Suppressor macrophage treated with lipopolysaccharide for 4 hours (primary cell): ENCODE results near the gene RLIM.
"Not testable (repeated sequence)": the region's sequence is repeated elsewhere in the genome, so short reads cannot be mapped to it uniquely, and the experiment has no call there.

ENCODE experiments used
- DNase-seq: peaks from one replicate; pipeline ENCODE4 v3.0.0-alpha.2; 2020

Gene RLIM

GRCh38 chrX:74614093-74614909, at the start of gene RLIM:
Gene RLIM (minus strand): TSS chrX:74614624. CDS start chrX:74595977, 18,647 bp downstream.
- DNase-seq = peak; percentile 96

GRCh38 chrX:74656079-74656745, 41.8 kb upstream of the RLIM start:
- DNase-seq = no peak

GRCh38 chrX:74654953-74655352, 40.5 kb upstream of the RLIM start:
- not testable (repeated sequence) for DNase-seq

GRCh38 chrX:74636749-74637314, 22.4 kb upstream of the RLIM start:
- no peak for DNase-seq

GRCh38 chrX:74613370-74614092, 893 bp downstream of the RLIM start:
- peak; percentile 34 for DNase-seq

GRCh38 chrX:74606799-74607198, 7.6 kb downstream of the RLIM start:
- no peak for DNase-seq

- DNase-seq = no peak
Measured at GRCh38 chrX:74606342-74606741, 8.1 kb downstream of the RLIM start.

- no peak for DNase-seq
Measured at GRCh38 chrX:74603040-74603439, 11.4 kb downstream of the RLIM start.

GRCh38 chrX:74602142-74602541, 12.3 kb downstream of the RLIM start:
- no peak for DNase-seq

- peak; percentile 21 for DNase-seq
Measured at GRCh38 chrX:74593593-74593992, 20.8 kb downstream of the RLIM start.

- no peak for DNase-seq
Measured at GRCh38 chrX:74585766-74586165, 28.7 kb downstream of the RLIM start.

GRCh38 chrX:74579597-74580198, 34.7 kb downstream of the RLIM start:
- no peak for DNase-seq

GRCh38 chrX:74578137-74578536, 36.3 kb downstream of the RLIM start:
- no peak for DNase-seq

- no peak for DNase-seq
Measured at GRCh38 chrX:74557378-74557777, 57.0 kb downstream of the RLIM start.

GRCh38 chrX:74551934-74552333, 62.5 kb downstream of the RLIM start:
- DNase-seq = no peak

- DNase-seq = peak; percentile 84
Measured at GRCh38 chrX:74550295-74550802, 64.1 kb downstream of the RLIM start.

- DNase-seq = no peak
Measured at GRCh38 chrX:74546984-74547383, 67.4 kb downstream of the RLIM start.

- DNase-seq = no peak
Measured at GRCh38 chrX:74545880-74546523, 68.4 kb downstream of the RLIM start.

- DNase-seq = no peak
Measured at GRCh38 chrX:74540635-74541249, 73.7 kb downstream of the RLIM start.

- no peak for DNase-seq
Measured at GRCh38 chrX:74536832-74537371, 77.5 kb downstream of the RLIM start.

- peak; percentile 90 for DNase-seq
Measured at GRCh38 chrX:74536152-74536831, 78.1 kb downstream of the RLIM start.
